Vagina (tissue), 2 donors: ENCODE results near the gene MAP2K5. TPM values are rescaled to one million over a fixed set of nuclear protein-coding genes. Genes with fewer than 3 reads are reported as not detected.
"Not testable (repeated sequence)": the region's sequence is repeated elsewhere in the genome, so short reads cannot be mapped to it uniquely, and the experiment has no call there.

Source experiments
- DNase-seq, 2 donors: peaks; one replicate each; pipeline ENCODE4 v3.0.0-alpha.2; 2017; ENCODE audit errors: extremely low spot score in 2 of 2
- H3K27ac ChIP-seq: fragments of 200-600 bp; sonication (generic); one replicate; pipeline ENCODE4 v1.5.1; 2019
- H3K27me3 ChIP-seq: fragments of 200-600 bp; sonication (generic); one replicate; pipeline ENCODE4 v1.5.1; 2019
- H3K36me3 ChIP-seq, 2 donors: fragments of 200-600 bp; sonication (generic); one replicate each; pipeline ENCODE4 v1.5.1; 2017 to 2019
- H3K4me1 ChIP-seq: fragments of 200-600 bp; sonication (generic); one replicate; pipeline ENCODE4 v1.5.1; 2019
- H3K4me3 ChIP-seq, 2 donors: fragments of 200-600 bp; sonication (generic); 1 replicate in 1 of 2; 2 replicates in 1 of 2; pipeline ENCODE4 v1.5.1; 2016 to 2019
- H3K9me3 ChIP-seq: fragments of 200-600 bp; sonication (generic); one replicate; pipeline ENCODE4 v1.5.1; 2019
- CTCF ChIP-seq, 3 experiments: fragments of 450-650 bp in 2 of 3; fragments of 200-600 bp in 1 of 3; sonication (generic) in 1 of 3; IDR thresholded peaks; one replicate each; pipeline ENCODE4 v1.5.1; 2017 to 2019; ENCODE audit warnings: antibody characterized with exemption in 3 of 3, mild to moderate bottlenecking in 2 of 3, moderate library complexity in 2 of 3
- POLR2A ChIP-seq, 2 donors: fragments of 450-650 bp; IDR thresholded peaks; one replicate each; pipeline ENCODE4 v1.6.1; 2017; ENCODE audit warnings: antibody characterized with exemption in 2 of 2, mild to moderate bottlenecking in 2 of 2, moderate library complexity in 2 of 2
- POLR2AphosphoS5 ChIP-seq, 2 donors: sonication (generic); formaldehyde crosslinking; IDR thresholded peaks; one replicate each; pipeline ENCODE4 v1.9.0; 2017; ENCODE audit warnings: antibody characterized with exemption in 2 of 2, mild to moderate bottlenecking in 2 of 2, low read depth in 1 of 2; ENCODE audit not compliant: insufficient read depth in 1 of 2
- intact Hi-C: fragments of 100-400 bp; cut with DNase I; formaldehyde crosslinking; loops from one replicate; pipeline ENCODE4 v1.15.1; 2023
- total RNA-seq: library from RNA; depleted of rRNA; stranded (reverse); fragments of >200 nt; gene quantifications from one replicate; pipeline ENCODE4 v1.2.3, GENCODE V29; 2016

Gene MAP2K5
- total RNA-seq, 1 donor from 2014 or later = 13.5 TPM

- no peak for TF ChIP-seq CTCF (IDR thresholded peaks at IDR 0.05)
- no peak for TF ChIP-seq POLR2AphosphoS5 (IDR thresholded peaks at IDR 0.05; ENCODE audit: insufficient read depth in 1 of 2, low read depth in 1 of 2)
- TF ChIP-seq POLR2A (IDR thresholded peaks at IDR 0.05) = no peak
- Histone ChIP-seq H3K27ac (no peak overlapping the region), H3K4me3 (no peak overlapping the region), H3K36me3 (no peaks in the 10 kb centered on the region), H3K4me1 (no peaks in the 10 kb centered on the region), H3K27me3 (no peaks in the 10 kb centered on the region), H3K9me3 (no peaks in the 10 kb centered on the region)
- DNase-seq = no peak
- intact Hi-C loops = no loop called here
Measured at GRCh38 chr15:67622110-67622509, 79.6 kb downstream of the MAP2K5 start.

- no peak for TF ChIP-seq POLR2A (IDR thresholded peaks at IDR 0.05)
- no peak for TF ChIP-seq POLR2AphosphoS5 (IDR thresholded peaks at IDR 0.05; ENCODE audit: insufficient read depth in 1 of 2, low read depth in 1 of 2)
- no peak for TF ChIP-seq CTCF (IDR thresholded peaks at IDR 0.05)
- Histone ChIP-seq H3K9me3 (no peaks in the 10 kb centered on the region), H3K4me3 (no peak overlapping the region), H3K27me3 (no peaks in the 10 kb centered on the region), H3K36me3 (no peaks in the 10 kb centered on the region), H3K27ac (no peak overlapping the region), H3K4me1 (no peaks in the 10 kb centered on the region)
- intact Hi-C loops = no loop called here
- DNase-seq = no peak
Measured at GRCh38 chr15:67632261-67632660, 89.8 kb downstream of the MAP2K5 start.

GRCh38 chr15:67635950-67636349, 93.4 kb downstream of the MAP2K5 start:
- H3K4me3 ChIP-seq, DNase-seq, H3K27me3 ChIP-seq, H3K4me1 ChIP-seq, H3K9me3 ChIP-seq, intact Hi-C loops, H3K27ac ChIP-seq, H3K36me3 ChIP-seq: not testable (repeated sequence)

- no peak overlapping the region for H3K27ac ChIP-seq
- TF ChIP-seq POLR2AphosphoS5 (IDR thresholded peaks at IDR 0.05; ENCODE audit: insufficient read depth in 1 of 2, low read depth in 1 of 2) (no peak), POLR2A (IDR thresholded peaks at IDR 0.05) (no peak), CTCF (IDR thresholded peaks at IDR 0.05) (no peak)
- no peaks in the 10 kb centered on the region for H3K27me3 ChIP-seq
- no peaks in the 10 kb centered on the region for H3K36me3 ChIP-seq
- no peak for DNase-seq
- no peaks in the 10 kb centered on the region for H3K9me3 ChIP-seq
- H3K4me1 ChIP-seq = no peaks in the 10 kb centered on the region
- H3K4me3 ChIP-seq = no peak overlapping the region
- intact Hi-C loops = no loop called here
Measured at GRCh38 chr15:67639591-67639990, 97.1 kb downstream of the MAP2K5 start.

- H3K4me3 ChIP-seq = no peak overlapping the region
- H3K27ac ChIP-seq = no peak overlapping the region
- H3K9me3 ChIP-seq = no peaks in the 10 kb centered on the region
- intact Hi-C loops = no loop called here
- DNase-seq = no peak
- TF ChIP-seq POLR2A (IDR thresholded peaks at IDR 0.05) = no peak
- TF ChIP-seq POLR2AphosphoS5 (IDR thresholded peaks at IDR 0.05; ENCODE audit: insufficient read depth in 1 of 2, low read depth in 1 of 2) = no peak
- no peak for TF ChIP-seq CTCF (IDR thresholded peaks at IDR 0.05)
- H3K36me3 ChIP-seq = no peaks in the 10 kb centered on the region
- no peaks in the 10 kb centered on the region for H3K27me3 ChIP-seq
- H3K4me1 ChIP-seq = no peaks in the 10 kb centered on the region
Measured at GRCh38 chr15:67641453-67641852, 99.0 kb downstream of the MAP2K5 start.

GRCh38 chr15:67646847-67647246, 104.3 kb downstream of the MAP2K5 start:
- no peak for DNase-seq
- intact Hi-C loops = no loop called here
- Histone ChIP-seq H3K4me1 (no peaks in the 10 kb centered on the region), H3K27me3 (no peaks in the 10 kb centered on the region), H3K36me3 (no peaks in the 10 kb centered on the region), H3K27ac (no peak overlapping the region), H3K4me3 (no peak overlapping the region), H3K9me3 (no peaks in the 10 kb centered on the region)
- TF ChIP-seq POLR2A (IDR thresholded peaks at IDR 0.05) = no peak
- no peak for TF ChIP-seq CTCF (IDR thresholded peaks at IDR 0.05)
- no peak for TF ChIP-seq POLR2AphosphoS5 (IDR thresholded peaks at IDR 0.05; ENCODE audit: insufficient read depth in 1 of 2, low read depth in 1 of 2)
